ENCODE results near the gene NFRKB. TPM values are rescaled to one million over a fixed set of nuclear protein-coding genes. Genes with fewer than 3 reads are reported as not detected.

The NFRKB gene
- total RNA-seq, 1 donor from 2014 or later: 11.8 TPM

DNA sequence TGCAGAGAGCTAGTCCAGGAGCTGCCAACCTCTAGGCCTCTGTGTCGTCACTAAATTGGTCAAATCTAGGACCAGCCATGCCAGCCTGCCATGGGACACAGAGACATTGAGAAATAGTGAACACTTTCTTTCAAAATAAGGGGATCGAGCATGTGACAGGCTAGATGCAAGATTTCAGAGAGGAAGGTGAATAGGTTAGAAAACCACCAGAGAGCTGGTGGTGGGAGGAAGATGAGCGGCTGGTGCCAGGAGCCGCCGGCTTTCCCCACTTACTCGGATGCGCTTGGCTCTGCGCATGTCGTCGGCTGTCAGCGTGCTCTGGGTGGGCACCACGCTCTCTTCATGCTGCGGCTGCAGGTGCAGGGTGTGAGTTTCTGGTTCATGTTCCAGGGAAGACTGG is 35.4 kb upstream of the NFRKB start:
- no peak for TF ChIP-seq CTCF (IDR thresholded peaks at IDR 0.05; ENCODE audit: borderline replicate concordance)
- DNase-seq: no peak
- Histone ChIP-seq H3K36me3 (peaks cover 34% of the 10 kb centered on the region), H3K4me3 (no peak overlapping the region), H3K4me1 (no peaks in the 10 kb centered on the region), H3K9me3 (replicated peaks) (no peaks in the 10 kb centered on the region), H3K27ac (replicated peaks) (no peak overlapping the region), H3K27me3 (ENCODE audit: low read depth) (no peaks in the 10 kb centered on the region)
- intact Hi-C loops (cut with micrococcal nuclease): no loop called here

- H3K36me3 ChIP-seq: peaks cover 34% of the 10 kb centered on the region
Measured at GRCh38 chr11:129930296-129930695, 34.9 kb upstream of the NFRKB start.

GRCh38 chr11:129929721-129930120 is 34.3 kb upstream of the NFRKB start:
- intact Hi-C loops (cut with micrococcal nuclease): no loop called here
- H3K4me1 ChIP-seq: no peaks in the 10 kb centered on the region
- no peak overlapping the region for H3K4me3 ChIP-seq
- no peaks in the 10 kb centered on the region for H3K9me3 ChIP-seq (replicated peaks)
- TF ChIP-seq CTCF (IDR thresholded peaks at IDR 0.05; ENCODE audit: borderline replicate concordance): no peak
- no peak overlapping the region for H3K27ac ChIP-seq (replicated peaks)
- DNase-seq: no peak
- H3K27me3 ChIP-seq (ENCODE audit: low read depth): no peaks in the 10 kb centered on the region
- peaks cover 38% of the 10 kb centered on the region for H3K36me3 ChIP-seq

More at GRCh38 chr11:129930296-129930695, 34.9 kb upstream of the NFRKB start:
- no peak for DNase-seq
- Histone ChIP-seq H3K27ac (replicated peaks) (no peak overlapping the region), H3K27me3 (ENCODE audit: low read depth) (no peaks in the 10 kb centered on the region), H3K4me3 (no peak overlapping the region), H3K4me1 (no peaks in the 10 kb centered on the region), H3K9me3 (replicated peaks) (no peaks in the 10 kb centered on the region)
- intact Hi-C loops (cut with micrococcal nuclease): no loop called here
- TF ChIP-seq CTCF (IDR thresholded peaks at IDR 0.05; ENCODE audit: borderline replicate concordance): no peak

DNA sequence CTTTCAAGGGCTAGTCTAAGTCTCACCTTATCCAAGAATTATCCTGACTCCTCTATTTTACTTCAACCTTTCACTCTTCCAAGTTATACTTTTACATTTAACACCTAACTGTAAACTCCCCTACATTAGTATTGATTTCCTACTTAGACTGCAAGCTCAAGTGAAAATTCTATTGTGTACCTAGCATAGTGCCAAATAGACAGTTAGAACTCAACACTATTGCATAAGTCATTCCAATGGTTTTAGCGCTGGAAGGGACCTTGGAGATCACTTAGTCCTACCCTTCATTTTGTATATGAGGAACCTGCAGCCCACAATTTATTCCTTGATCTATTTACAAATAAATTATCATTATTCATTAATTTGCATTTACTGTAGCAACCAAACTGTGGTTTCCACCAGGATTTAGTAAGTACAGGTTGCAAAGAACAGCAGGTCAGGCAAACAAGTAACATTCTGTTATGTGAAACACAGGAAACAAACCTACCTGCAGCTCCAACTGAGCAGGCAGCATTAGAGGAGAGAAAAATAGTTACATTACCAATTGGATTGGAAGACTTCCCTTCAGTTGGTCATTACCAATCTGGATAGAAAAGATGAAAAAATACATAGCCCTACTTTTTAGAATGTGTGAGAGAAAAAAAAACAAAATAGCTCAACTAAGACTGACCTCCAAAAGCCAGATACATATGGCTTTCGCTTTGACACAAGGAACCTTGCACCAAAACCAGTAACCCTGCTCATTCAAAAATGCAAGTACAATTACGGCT is 33.7 kb upstream of the NFRKB start:
- no peak for DNase-seq
- intact Hi-C loops (cut with micrococcal nuclease): no loop called here
- H3K27ac ChIP-seq (replicated peaks): no peak overlapping the region
- H3K27me3 ChIP-seq (ENCODE audit: low read depth): no peaks in the 10 kb centered on the region
- H3K4me3 ChIP-seq: no peak overlapping the region
- H3K9me3 ChIP-seq (replicated peaks): no peaks in the 10 kb centered on the region
- H3K4me1 ChIP-seq: no peaks in the 10 kb centered on the region
- TF ChIP-seq CTCF (IDR thresholded peaks at IDR 0.05; ENCODE audit: borderline replicate concordance): no peak
- peaks cover 39% of the 10 kb centered on the region for H3K36me3 ChIP-seq

DNA sequence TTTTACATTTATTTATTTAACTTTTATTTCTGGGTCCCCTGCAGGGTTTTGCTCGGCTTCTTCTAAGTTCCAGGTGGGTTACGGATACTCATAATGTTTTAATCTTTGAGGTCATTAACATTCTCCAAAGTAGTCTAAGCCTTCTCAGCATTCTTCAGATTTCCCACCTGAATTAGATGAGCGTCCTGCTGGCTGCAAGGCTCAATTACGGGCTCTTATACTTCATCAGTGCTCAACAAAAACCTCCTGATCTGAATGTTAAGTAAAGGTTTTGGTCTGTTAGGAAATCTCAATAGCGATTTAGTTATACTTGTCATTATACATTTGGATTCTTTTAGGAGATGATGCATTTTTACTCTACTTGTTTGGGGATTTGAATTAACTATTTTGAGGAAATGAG is 27.3 kb upstream of the NFRKB start:
- no peaks in the 10 kb centered on the region for H3K9me3 ChIP-seq (replicated peaks)
- no peaks in the 10 kb centered on the region for H3K4me1 ChIP-seq
- H3K27ac ChIP-seq (replicated peaks): no peak overlapping the region
- no peaks in the 10 kb centered on the region for H3K27me3 ChIP-seq (ENCODE audit: low read depth)
- peaks cover 20% of the 10 kb centered on the region for H3K36me3 ChIP-seq
- no peak overlapping the region for H3K4me3 ChIP-seq
- TF ChIP-seq CTCF (IDR thresholded peaks at IDR 0.05; ENCODE audit: borderline replicate concordance): no peak
- intact Hi-C loops (cut with micrococcal nuclease): loop anchor here (5.0 kb wide), 1 partner anchor 210 kb away; no protein-coding TSS in a partner anchor
- no peak for DNase-seq

Measured in left ventricle myocardium inferior (tissue), 1 donor.